Prostate gland (tissue), 2 donors: ENCODE measurements around the gene EXOC3.

Source experiments
- POLR2A ChIP-seq: fragments of 450-650 bp; IDR thresholded peaks from one replicate; pipeline ENCODE4 v1.6.1; 2016; ENCODE audit warnings: antibody characterized with exemption, mild to moderate bottlenecking
- POLR2AphosphoS5 ChIP-seq: sonication (generic); formaldehyde crosslinking; IDR thresholded peaks from one replicate; pipeline ENCODE4 v1.6.1; 2017; ENCODE audit warnings: antibody characterized with exemption
- TF ChIP-seq, protein P1 (sequence below), 4 experiments: fragments of 200-600 bp in 2 of 4; fragments of 450-650 bp in 2 of 4; sonication (generic) in 2 of 4; IDR thresholded peaks; 1 replicate in 3 of 4; 2 replicates in 1 of 4; pipeline ENCODE4 v1.5.1; 2016 to 2019; ENCODE audit warnings: antibody characterized with exemption in 4 of 4, mild to moderate bottlenecking in 2 of 4, moderate library complexity in 2 of 4

DNA sequence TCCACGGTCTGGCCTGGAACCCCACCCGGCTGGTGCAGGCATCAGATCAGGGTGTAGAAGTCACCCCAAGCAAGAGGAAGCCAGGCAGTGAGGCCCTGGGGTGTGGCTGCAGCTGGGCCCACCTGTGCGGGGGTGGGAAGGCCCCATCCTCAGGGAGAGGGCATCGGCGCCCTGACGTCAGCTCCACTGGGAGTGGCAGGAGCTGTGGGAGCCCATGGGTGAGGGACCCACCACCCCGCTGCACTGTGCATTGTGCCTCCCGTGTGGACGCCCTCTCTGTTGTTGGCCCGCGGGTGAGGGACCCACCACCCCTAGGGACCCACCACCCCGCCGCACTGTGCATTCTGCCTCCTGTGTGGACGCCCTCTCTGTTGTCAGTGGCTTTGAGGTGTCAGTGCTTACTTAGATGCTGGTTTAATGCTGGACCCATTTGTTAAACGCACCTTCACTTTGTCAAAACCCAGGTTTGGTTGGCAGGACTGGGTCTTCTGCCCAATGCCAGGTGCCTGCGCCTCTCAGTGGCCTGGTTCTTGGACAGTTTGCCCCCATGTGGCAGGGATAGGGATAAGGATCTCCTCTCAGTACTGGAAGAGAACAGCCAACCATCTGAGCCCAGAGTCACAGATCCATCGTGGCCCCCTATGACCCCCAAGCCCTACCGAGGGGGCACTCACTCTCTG is 6.9 kb upstream of the EXOC3 start:
- TF ChIP-seq, protein P1, sequence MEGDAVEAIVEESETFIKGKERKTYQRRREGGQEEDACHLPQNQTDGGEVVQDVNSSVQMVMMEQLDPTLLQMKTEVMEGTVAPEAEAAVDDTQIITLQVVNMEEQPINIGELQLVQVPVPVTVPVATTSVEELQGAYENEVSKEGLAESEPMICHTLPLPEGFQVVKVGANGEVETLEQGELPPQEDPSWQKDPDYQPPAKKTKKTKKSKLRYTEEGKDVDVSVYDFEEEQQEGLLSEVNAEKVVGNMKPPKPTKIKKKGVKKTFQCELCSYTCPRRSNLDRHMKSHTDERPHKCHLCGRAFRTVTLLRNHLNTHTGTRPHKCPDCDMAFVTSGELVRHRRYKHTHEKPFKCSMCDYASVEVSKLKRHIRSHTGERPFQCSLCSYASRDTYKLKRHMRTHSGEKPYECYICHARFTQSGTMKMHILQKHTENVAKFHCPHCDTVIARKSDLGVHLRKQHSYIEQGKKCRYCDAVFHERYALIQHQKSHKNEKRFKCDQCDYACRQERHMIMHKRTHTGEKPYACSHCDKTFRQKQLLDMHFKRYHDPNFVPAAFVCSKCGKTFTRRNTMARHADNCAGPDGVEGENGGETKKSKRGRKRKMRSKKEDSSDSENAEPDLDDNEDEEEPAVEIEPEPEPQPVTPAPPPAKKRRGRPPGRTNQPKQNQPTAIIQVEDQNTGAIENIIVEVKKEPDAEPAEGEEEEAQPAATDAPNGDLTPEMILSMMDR (IDR thresholded peaks at IDR 0.05) = no peak
- TF ChIP-seq POLR2AphosphoS5 = no peak
- no peak for TF ChIP-seq POLR2A
